GM12878 (cell line): ENCODE measurements around the gene TCF7L1.

Experiments used
- BRCA1 ChIP-seq: IDR thresholded peaks from 2 replicates; pipeline ENCODE4 v1.6.1; 2011; ENCODE audit warnings: low read depth, low read length, improper control_type of control experiment
- CHD2 ChIP-seq: IDR thresholded peaks from 2 replicates; pipeline ENCODE4 v1.6.1; 2011; ENCODE audit warnings: low read depth, low read length, improper control_type of control experiment, borderline replicate concordance
- EZH2 ChIP-seq: IDR thresholded peaks from 2 replicates; pipeline ENCODE4 v1.6.1; 2012; ENCODE audit warnings: low read depth, mild to moderate bottlenecking, control low read depth, inconsistent platforms, low read length, borderline replicate concordance; ENCODE audit not compliant: control insufficient read depth
- JUNB ChIP-seq: IDR thresholded peaks from 2 replicates; pipeline ENCODE4 v1.6.1; 2016; ENCODE audit warnings: antibody characterized with exemption, mild to moderate bottlenecking
- MXI1 ChIP-seq: fragments of 150-350 bp; IDR thresholded peaks from 2 replicates; pipeline ENCODE4 v1.6.1; 2011; ENCODE audit warnings: low read depth, mild to moderate bottlenecking, inconsistent platforms, low read length, improper control_type of control experiment
- MYC ChIP-seq: IDR thresholded peaks from 2 replicates; pipeline ENCODE4 v1.6.1; 2011; ENCODE audit warnings: mild to moderate bottlenecking, low read length, moderate library complexity, inconsistent platforms; ENCODE audit not compliant: insufficient read depth, insufficient replicate concordance, insufficient read length, severe bottlenecking
- POLR2AphosphoS5 ChIP-seq: IDR thresholded peaks from 2 replicates; pipeline ENCODE4 v1.6.1; 2011; ENCODE audit warnings: mild to moderate bottlenecking, low read length, inconsistent platforms
- STAT1 ChIP-seq: fragments of 450-650 bp; conservative IDR thresholded peaks from 2 replicates; pipeline ENCODE4 v1.6.1; 2014; ENCODE audit warnings: antibody characterized with exemption, mild to moderate bottlenecking
- SUZ12 ChIP-seq: fragments of 200-600 bp; sonication (generic); IDR thresholded peaks from one replicate; pipeline ENCODE4 v1.6.1; 2018; ENCODE audit warnings: antibody characterized with exemption, mild to moderate bottlenecking; ENCODE audit not compliant: unreplicated experiment
- TARDBP ChIP-seq: IDR thresholded peaks from 2 replicates; pipeline ENCODE4 v1.6.1; 2016; ENCODE audit warnings: borderline replicate concordance
- TF ChIP-seq, protein P1 (sequence below): fragments of 450-650 bp; formaldehyde crosslinking; IDR thresholded peaks from 2 replicates; pipeline ENCODE4 v1.5.0; 2022; ENCODE audit warnings: mild to moderate bottlenecking, missing genetic modification characterization

DNA sequence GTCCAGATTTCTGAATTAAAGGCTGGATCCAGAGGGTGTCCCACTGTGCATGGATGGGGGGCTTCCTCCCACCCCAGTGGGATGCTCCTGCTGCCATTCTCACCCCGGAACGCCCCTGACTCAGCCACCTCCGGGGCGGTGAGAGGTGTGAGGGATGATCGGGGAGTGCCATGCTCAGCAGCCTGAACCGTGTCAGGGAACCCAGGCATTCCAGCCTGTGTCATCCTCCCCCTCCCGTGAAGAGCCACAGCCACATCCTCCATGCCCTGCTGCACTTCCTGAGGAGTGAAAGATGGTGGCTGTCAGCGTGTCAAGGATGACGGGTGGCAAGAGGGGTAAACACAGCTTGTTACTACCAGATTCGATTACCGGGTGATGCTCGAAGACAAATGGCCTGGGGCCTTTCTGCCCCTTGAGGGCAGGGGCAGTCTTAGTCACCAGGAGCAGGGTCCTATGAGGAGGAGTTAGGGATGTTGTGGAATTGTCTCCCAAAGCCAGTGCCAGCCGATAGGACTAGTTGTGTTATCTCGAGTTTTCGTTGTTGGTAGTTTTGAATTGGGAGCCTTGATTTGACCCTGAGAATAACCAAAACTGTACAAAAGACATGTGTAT lies 80.8 kb downstream of the TCF7L1 start:
- TF ChIP-seq CHD2: no peak
- TF ChIP-seq, protein P1, sequence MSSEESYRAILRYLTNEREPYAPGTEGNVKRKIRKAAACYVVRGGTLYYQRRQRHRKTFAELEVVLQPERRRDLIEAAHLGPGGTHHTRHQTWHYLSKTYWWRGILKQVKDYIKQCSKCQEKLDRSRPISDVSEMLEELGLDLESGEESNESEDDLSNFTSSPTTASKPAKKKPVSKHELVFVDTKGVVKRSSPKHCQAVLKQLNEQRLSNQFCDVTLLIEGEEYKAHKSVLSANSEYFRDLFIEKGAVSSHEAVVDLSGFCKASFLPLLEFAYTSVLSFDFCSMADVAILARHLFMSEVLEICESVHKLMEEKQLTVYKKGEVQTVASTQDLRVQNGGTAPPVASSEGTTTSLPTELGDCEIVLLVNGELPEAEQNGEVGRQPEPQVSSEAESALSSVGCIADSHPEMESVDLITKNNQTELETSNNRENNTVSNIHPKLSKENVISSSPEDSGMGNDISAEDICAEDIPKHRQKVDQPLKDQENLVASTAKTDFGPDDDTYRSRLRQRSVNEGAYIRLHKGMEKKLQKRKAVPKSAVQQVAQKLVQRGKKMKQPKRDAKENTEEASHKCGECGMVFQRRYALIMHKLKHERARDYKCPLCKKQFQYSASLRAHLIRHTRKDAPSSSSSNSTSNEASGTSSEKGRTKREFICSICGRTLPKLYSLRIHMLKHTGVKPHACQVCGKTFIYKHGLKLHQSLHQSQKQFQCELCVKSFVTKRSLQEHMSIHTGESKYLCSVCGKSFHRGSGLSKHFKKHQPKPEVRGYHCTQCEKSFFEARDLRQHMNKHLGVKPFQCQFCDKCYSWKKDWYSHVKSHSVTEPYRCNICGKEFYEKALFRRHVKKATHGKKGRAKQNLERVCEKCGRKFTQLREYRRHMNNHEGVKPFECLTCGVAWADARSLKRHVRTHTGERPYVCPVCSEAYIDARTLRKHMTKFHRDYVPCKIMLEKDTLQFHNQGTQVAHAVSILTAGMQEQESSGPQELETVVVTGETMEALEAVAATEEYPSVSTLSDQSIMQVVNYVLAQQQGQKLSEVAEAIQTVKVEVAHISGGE (CRISPR knock-in tag): no peak
- no peak for TF ChIP-seq POLR2AphosphoS5
- TF ChIP-seq JUNB: no peak
- TF ChIP-seq SUZ12: no peak
- TF ChIP-seq STAT1: no peak
- no peak for TF ChIP-seq EZH2
- TF ChIP-seq MYC: no peak
- TF ChIP-seq BRCA1: no peak
- TF ChIP-seq MXI1: no peak
- TF ChIP-seq TARDBP: no peak
